ENCODE measurements around the gene ZNF239.
"Not testable (repeated sequence)": the region's sequence is repeated elsewhere in the genome, so short reads cannot be mapped to it uniquely, and the experiment has no call there.

ZNF239 gene

DNA sequence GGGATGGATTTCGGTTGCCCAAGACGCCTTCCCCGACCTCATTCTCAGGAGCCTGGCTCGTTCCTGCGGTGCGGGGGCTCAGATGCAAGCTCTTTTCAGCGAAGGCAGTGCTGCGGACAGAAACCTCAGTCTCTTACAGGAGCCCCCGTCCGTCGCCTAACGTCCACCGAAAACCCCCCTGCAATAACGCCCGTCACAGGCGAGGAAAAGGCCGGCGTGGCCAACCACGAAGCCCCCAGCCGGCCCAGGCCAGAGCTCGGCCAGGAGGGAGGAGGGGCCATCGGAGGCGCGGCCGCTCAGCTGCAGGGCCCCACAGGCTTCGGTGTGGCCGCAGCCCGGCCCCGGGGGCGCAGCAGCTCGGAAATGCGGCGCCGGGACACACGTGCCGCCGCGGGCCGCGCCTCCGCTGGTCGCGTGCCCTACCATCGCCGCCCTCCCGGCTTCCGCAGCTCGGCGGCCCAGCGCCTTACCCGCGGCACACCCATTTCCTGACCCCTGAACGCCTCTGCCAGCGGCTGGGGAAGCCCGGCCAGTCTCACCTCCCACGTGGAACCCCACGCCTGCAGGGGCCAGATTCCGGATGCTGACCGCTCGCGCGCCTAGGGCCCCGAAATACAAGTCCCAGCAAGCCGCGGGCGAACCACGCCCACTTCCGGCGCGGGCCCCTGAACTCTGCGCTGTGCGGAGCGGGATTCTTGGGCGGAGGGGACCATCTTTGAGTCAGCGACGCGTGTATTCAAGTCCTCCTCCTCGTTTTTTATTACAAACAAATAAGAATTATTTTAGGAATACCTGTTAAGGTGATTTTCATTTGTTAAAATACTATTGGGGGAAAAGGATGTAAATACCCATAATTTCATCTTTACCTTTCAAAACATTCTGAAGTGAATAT lies at the start of gene ZNF239:
ZNF239 (minus strand) TSS at position 616 of the 892 bp plus-strand sequence. CDS start 16,537 bp downstream, outside the sequence.
- peak; percentile 88 for DNase-seq

DNA sequence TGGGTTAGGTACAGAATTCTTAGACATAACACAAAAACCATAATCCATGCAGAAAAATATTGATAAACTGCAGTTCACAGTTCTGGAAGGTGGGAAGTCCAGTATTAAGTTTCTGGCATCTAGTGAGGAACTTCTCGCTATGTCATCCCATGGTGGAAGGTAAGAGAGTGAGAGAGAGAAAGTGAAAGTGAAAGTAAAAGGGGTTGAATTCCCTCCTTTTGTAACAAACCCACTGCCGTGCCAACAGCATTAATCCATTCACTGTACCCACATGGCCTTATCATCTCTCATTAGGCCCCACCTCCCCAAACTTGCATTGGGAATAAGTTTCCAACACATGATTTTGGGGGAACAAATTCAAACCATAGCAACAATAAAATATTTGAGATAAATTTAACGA lies 48.9 kb upstream of the ZNF239 start:
- DNase-seq = no peak

DNA sequence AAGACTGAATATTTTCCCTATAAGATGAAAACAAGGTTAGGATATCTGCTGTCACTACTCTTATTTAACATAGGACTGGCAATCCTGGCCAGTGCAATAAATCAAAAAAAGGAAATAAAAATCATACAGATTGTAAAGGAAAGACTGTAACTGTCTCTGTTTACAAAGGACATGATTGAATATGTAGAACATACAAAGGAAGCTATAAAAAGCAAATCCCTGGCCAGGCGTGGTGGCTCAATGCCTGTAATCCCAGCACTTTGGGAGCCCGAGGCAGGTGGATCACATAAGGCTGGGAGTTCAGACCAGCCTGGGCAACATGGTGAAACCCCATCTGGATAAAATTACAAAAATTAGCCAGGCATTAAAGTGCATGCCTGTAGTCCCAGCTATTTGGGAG lies 47.6 kb upstream of the ZNF239 start:
- no peak for DNase-seq

DNA sequence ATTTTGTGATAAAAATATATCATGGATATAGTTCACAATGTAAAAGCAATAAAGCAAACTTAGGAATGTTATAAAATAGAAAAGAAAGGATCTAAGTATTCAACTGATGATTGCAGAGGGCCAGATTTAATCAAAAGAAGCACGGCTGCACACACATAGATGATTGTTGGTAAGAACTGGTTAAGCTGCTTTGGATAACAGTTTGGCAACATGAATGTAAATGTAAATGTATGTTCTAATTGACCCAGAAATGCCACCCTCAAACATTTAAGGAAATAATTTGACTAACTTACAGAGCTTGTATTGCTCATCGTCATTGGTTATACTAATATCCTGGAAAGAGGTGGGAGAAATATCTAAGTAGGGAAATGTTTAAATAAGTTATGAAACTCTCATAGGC lies 45.0 kb upstream of the ZNF239 start:
- DNase-seq = no peak

DNA sequence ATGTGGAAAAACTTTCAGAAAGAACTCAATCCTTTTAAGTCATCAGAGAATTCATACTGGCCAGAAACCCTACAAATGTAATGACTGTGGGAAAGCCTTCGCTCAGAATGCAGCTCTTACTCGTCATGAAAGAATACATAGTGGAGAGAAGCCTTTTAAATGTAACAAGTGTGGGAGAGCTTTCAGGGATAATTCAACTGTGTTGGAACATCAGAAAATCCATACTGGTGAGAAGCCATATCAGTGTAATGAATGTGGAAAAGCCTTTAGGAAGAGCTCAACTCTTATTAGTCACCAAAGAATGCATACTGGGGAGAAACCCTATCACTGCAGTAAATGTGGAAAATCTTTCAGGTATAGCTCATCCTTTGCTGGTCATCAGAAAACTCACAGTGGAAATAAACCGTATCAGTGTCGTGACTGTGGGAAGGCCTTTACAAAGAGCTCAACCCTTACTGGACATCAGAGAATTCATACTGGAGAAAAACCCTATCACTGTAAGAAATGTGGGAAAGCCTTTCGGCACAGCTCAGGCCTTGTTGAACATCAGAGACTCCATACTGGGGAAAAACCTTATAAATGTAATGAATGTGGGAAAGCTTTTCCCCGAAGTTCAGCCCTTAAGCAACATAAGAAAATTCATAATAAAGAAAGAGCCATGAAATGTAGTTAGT lies 42.4 kb upstream of the ZNF239 start:
- no peak for DNase-seq

DNA sequence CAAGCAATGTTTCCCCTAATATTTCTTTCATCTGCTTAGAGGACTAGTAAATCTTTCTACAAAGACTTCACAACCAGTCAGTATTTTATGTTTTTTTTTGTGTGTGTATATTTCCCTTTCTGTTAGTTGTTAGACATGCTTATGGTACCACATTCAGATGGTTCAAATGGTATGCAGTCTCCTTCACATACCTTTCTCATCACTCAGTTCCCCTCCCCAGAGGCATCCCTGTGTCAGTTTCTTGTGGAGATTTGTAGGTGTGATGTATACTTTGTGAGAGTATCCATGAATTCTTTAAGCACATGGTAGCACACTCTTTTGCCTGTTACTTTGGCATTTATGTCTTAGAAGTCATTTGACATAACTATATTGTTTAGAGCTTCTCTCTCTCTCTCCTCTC lies 36.2 kb upstream of the ZNF239 start:
- DNase-seq = no peak

DNA sequence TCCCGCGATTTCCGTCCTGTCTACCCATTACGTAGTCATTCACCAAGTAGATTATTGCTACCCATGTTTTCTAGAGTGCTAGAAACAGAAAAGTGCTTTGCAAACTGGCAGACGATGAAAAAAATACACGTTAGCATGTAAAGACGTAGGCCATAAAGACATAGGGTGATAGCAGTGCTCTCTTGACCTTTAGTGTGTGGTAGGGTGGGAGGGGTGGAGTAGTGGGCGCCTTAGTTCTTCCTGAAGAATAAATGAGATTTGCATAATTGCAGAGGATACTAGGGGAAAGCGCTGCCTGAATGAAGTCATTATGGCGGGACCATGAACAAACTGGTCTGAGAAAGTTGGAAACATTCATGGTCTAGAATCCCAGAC lies 32.8 kb upstream of the ZNF239 start:
- no peak for DNase-seq

DNA sequence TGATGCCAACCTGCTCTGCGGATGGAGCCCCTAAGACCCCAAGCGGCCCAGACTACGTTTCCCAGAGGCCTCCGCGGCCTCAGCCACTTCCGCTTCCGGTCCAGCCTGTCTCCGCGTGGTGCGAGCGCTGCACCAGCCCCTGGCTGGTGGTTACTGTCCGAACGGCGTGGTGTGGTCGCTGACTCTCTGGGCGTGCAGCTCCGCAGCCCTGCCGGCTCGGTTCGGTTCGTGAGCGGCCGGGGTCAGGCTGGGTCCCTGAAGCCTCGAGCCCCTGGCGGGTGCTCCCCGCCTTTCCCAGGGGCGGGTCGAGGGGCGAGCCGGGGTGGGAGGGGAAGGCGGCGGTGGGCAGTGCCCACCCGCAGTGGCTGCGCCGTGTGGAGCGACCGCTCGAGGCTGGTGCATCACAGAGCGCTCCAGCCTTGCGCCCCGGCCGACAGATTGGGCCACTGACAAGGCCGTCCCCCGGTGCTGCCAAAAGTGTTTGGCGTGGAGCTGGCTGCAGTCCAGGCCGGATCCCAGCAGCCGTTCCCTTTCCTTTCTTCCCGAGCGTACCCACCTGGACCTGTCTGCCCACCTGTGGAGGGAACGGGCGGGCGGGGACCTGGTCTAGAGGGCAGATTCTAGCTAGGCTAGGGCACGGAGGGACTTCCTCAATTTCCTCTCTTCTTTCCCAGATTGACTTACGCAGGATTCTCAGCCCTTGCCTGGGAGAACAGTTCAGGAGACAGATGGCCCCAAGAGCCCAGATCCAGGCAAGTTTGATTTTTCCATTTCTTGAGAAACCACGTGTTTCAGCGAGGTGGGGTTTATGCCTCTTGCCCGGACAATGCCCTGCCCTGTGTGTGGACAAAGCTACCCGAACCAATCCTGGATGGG lies 32.1 kb upstream of the ZNF239 start, which contains the start of gene ZNF485:
ZNF485 (plus strand) TSS at position 116 of the 876 bp plus-strand sequence; CDS start at position 729, 613 bp downstream.
- DNase-seq = peak; percentile 73 to 81

DNA sequence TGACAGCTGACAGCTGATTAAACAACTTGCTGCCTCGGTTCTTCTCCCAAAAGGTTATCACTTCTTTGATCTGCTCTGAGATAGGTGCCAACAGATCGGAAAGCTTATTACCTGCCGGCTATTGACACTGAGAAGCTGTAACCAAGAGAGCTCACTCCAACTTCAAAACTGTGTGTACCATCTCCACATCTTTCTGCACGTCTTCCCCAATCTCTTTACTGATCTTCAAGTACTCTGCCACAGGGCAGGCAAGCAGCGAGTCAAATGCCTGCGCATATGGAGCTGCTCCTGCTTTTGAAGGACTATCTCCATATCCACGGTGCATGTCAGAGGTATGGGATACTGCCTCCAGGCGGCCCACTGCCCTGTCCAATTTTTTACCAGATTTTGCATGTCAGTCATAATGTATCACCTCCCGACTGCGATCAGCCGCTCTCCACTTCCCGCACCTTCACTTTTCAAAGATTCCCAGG lies 31.5 kb upstream of the ZNF239 start:
- no peak for DNase-seq

DNA sequence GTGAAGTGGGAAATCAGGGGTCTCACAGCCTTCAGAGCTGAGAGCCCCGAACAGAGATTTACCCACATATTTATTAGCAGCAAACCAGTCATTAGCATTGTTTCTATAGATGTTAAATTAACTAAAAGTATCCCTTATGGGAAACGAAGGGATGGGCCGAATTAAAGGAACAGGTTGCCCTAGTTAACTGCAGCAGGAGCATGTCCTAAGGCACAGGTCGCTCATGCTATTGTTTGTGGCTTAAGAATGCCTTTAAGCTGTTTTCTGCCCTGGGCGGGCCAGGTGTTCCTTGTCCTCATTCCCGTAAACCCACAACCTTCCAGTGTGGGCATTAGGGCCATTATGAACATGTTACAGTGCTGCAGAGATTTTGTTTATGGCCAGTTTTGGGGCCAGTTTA lies 27.2 kb upstream of the ZNF239 start:
- not testable (repeated sequence) for DNase-seq

DNA sequence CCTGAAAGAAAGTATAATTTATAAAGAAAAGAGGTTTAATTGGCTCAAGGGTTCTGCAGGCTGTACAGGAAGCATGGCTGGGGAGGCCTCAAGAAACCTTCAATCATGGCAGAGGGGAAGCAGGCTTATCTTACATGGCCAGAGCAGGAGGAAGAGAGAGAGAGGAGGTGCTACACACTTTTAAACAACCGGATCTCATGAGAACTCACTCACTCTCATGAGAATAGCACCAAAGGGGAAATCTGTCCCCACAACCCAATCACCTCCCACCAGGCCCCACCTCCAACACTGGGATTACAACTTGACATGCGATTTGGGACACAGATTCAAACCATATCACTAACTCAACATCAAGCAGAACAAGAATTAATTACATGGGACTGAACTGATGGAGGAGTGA lies 24.9 kb upstream of the ZNF239 start:
- DNase-seq = no peak

DNA sequence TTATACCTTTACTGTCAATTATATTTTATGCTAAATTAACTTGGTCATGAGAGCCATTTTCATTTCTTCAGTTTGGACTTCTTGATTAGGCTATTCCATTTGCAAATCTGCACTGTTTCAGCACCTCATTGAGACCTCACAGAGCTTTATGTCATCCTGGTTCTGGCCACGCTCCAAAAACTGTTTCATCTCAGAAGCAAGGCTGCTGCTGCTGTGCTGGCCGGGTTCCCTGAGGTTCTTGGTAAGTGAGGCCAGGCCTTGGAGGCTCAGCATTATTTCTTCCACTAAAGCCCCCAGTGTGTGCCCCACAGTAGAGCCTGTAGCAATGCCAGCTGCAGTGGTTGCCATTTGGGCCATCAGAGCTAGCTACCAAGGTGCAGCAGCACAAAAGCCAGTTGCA lies 24.0 kb upstream of the ZNF239 start:
- DNase-seq = no peak

DNA sequence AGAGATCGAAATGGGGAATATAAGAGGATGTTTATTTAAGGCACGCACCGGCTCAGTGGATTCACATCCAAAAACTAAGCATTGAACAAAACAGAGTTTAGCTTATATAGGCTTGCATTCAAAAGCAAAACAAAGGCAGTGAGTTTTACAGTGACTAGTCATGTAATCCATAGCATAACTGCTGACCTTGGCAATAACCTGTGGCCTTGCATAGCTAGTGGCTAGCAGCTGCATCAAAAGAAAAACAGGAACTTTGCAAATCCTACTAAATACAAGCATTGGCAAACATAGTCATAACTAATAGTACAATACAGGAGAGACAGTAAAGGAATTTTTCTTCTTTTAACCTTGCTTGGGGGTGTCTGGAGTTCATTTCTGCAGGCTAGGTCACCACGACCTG lies 22.1 kb upstream of the ZNF239 start:
- no peak for DNase-seq

DNA sequence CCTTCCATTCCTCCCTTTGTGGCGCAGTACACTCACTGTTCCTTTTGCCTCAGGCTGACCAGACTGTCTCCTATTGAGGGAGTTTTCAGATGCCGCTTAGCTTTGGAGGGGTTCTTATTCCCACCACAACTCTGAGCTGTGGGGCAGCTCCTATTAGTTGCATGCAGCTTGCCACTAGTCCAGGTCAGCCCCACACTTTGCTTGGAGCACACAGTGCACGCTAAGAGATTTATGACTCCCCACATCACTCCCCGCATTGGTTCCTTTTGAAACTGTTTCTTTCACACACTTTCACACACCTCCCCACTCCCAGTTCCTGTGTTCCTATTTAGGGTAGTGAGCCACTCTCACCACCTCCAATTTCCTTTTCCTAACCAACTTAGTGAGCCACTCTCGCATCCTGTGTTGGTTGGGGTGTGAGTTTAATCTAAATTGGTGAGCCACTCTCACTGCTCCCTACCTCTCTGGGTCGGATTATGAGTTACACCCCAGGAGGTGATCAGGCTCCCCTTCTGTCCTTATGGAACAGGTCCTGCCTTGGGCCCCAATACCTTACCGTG lies 21.4 kb upstream of the ZNF239 start:
- peak; percentile 47 to 50 for DNase-seq

DNA sequence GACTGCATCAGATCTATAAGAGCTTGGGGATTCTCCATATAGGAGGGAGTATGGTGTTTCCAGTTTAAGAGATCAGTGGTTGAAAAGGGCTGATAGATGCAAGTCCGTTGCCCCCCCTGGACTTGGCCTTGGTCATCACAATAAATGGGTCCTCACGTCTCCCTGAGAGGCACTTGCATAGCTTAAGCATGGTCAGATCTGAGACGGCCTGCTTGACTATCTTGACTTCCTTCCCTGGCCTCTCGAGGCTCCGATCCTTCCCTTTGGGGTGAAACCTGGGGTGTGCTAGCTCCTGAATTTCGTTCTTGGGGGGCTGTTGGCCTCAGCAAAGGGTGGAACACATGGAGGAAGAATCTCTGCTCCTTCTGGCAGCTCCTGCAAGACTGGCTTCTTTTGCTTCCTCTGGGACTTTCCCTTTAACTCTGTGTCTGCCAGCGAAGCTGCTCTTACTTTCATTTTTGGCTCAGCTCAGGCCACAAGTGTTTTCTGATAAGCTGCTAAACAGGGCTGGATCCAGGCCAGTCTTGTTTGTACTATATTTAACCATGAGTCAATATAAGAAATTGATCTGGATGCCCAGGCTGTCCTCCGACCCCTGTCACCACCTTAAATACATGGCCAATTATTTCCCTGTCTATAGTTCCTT lies 20.7 kb upstream of the ZNF239 start:
- DNase-seq = peak; percentile 35 to 54

DNA sequence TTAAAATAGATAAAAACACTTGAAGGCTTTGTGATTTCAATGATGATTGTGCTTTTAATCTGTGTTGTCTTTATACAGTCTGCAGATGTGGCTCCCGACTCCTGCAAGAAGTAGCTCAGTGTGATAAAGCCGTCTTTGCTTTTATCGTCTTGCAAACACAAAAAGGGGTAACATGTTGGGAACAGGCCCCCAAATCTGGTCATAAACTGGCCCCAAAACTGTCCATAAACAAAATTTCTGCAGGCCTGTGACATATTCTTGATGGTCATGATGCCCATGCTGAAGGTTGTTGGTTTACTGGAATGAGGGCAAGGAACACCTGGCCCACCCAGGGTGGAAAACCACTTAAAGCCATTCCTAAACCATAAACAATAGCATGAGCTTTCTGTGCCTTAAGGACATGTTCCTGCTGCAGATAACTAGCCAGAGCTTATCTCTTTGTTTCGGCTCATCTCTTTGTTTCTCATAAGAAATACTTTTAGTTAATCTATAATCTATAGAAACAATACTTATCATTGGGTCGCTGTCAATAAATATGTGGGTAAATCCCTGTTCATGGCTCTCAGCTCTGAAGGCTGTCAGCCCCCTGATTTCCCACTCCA lies 17.0 kb upstream of the ZNF239 start:
- no peak for DNase-seq

DNA sequence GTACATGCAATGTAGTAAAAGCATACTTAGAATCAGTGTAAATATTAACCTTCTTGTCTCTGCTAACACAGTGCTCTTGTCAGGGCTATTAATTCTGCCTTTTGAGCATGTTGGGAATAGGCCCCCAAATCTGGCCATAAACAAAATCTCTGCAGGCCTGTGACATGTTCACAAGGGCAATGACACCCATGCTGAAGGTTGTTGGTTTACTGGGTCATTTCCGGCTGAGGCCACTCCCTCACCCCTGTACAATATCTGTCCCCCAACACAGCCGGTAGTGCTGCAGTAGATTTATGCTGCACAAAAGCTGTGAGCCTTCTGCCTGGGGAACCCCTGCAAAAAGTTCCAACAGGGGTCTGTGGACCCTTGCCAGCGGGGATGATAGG lies 12.3 kb upstream of the ZNF239 start:
- not testable (repeated sequence) for DNase-seq

DNA sequence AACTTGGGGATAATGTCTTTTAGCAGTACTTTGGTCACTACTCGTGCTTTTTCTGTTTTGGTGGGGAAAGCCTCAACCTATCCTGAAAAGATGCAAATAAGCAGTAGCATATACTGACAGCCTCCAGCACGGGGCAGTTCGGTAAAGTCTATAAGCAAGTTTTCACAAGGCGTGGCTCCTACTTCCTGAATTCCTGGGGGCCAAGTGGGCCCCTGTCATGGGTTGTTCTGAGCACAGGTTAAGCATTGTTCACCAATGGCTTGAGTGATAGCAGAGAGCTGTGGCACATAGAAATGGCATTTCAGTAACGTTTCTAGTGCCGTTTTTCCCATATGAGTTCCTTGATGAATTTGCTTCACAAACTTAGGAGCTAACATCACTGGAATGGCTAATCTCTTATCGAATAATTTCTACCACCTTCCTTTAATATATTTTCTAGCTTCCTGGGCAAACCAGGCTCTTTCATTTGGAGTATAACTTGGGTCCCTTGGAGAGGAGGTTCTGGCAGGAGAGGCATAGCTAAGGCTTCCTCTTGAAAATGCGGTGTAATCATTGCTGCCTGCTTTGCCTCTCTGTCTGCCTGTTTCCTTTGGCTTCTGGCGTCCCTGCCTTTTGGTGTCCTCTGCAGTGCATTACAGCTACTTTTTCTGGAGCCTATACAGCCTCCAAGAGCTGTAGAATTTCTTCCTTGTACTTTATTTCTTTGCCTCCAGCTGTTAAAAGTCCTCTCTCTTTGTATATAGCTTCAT lies 11.7 kb upstream of the ZNF239 start:
- DNase-seq = no peak

DNA sequence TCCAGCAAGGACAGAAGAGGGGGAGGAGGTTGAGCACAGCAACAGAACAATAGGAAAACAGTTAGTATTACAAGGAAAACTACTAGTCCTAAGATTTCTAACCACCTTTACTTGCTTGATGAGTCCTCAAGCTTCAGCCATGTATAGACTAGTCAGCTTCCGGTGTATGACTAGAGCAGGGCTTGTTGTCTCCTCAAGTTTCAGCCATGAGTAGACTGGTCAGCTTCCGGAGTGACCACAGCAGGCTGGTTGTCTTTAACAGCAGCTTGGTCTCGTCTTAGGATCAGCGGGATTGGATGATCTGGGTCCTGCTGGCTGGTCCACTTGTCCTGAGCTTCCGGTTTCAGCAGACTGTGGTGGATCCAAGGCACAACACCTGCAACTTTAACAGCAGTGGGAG lies 10.6 kb upstream of the ZNF239 start:
- DNase-seq = no peak

DNA sequence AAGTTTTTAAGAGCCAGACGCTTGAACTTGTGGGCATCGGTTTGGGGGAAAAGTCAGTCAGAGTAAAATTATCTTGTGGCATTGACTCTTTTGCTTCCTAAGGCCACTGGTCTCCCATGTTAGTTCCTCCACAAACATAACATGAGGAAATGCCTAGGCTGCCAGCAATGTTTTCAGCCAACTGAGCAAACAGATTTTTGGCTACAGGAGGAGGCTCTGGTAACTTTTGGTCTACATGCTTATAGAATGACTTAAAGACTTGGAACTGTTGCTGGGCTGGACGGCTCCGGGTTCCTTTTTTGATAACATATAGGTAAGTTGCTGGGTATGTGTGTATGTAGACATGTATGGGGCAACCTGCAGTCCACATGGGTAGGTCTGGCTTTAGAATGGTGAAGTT lies 9.6 kb upstream of the ZNF239 start:
- DNase-seq = no peak

DNA sequence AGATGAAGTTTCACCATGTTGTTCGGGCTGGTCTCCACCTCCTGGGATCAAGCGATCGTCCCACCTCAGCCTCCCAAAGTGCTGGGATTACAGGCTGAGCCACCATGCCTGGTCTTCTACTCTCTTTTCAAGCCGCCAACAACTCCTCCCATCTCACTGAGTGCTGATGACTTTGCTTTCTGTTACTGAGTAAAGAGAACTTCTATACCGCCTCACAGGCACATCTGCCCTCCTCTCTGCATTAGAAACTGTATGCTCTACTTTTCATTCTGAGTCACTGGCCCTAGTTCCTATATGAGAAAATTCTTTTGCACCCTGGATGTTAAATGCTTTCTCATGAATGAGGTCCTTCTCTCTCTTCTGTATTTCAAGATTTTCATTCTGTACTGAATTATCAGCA lies 2.2 kb upstream of the ZNF239 start:
- DNase-seq = no peak
